A673 (cell line): ENCODE results near the gene RAB18.

Experiments used
- CTCF ChIP-seq: fragments of 300-800, 200-600 bp; sonication (generic); conservative IDR thresholded peaks from 2 replicates; pipeline ENCODE4 v1.5.1; 2017; ENCODE audit warnings: low read depth, mild to moderate bottlenecking, antibody characterized with exemption, low read length, moderate library complexity, mixed read lengths
- EZH2 ChIP-seq: fragments of 200-600 bp; sonication (generic); IDR thresholded peaks from 2 replicates; pipeline ENCODE4 v1.6.1; 2017; ENCODE audit warnings: borderline replicate concordance, low read depth, mild to moderate bottlenecking, mixed read lengths, antibody characterized with exemption, low read length; ENCODE audit not compliant: poor library complexity, severe bottlenecking

GRCh38 chr10:27537166-27537565 is 33.1 kb downstream of the RAB18 start:
- TF ChIP-seq CTCF = no peak
- TF ChIP-seq EZH2 = no peak
